ENCODE measurements around the gene TNS3.

DNA sequence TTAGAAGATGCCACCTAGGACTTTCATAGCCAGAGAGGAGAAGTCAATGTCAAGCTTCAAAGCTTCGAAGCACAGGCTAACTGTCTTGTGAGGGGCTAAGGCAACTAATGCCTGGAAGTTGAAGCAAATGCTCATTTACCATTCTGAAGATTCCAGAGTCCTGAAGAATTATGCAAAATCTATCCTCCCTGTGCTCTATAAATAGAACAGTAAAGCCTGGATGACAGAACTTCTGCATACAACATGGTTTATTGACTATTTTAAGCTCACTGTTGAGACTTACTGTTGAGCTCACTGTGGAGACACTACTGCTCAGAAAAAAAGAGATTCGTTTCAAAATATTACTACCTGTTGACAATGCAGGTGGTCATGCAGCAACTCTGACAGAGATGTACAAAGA is 28.6 kb downstream of the TNS3 start:
- TF ChIP-seq, protein P1, sequence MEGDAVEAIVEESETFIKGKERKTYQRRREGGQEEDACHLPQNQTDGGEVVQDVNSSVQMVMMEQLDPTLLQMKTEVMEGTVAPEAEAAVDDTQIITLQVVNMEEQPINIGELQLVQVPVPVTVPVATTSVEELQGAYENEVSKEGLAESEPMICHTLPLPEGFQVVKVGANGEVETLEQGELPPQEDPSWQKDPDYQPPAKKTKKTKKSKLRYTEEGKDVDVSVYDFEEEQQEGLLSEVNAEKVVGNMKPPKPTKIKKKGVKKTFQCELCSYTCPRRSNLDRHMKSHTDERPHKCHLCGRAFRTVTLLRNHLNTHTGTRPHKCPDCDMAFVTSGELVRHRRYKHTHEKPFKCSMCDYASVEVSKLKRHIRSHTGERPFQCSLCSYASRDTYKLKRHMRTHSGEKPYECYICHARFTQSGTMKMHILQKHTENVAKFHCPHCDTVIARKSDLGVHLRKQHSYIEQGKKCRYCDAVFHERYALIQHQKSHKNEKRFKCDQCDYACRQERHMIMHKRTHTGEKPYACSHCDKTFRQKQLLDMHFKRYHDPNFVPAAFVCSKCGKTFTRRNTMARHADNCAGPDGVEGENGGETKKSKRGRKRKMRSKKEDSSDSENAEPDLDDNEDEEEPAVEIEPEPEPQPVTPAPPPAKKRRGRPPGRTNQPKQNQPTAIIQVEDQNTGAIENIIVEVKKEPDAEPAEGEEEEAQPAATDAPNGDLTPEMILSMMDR (conservative IDR thresholded peaks at IDR 0.05 in 1 of 2, IDR thresholded peaks at IDR 0.05 in 1 of 2; ENCODE audit: extremely low read depth in 1 of 2, insufficient read depth in 1 of 2, low read depth in 1 of 2, low read length in 2 of 2), result no peak
- TF ChIP-seq EZH2 (IDR thresholded peaks at IDR 0.05; ENCODE audit: borderline replicate concordance, low read length), result no peak
